ENCODE results near the gene E2F7.

DNA sequence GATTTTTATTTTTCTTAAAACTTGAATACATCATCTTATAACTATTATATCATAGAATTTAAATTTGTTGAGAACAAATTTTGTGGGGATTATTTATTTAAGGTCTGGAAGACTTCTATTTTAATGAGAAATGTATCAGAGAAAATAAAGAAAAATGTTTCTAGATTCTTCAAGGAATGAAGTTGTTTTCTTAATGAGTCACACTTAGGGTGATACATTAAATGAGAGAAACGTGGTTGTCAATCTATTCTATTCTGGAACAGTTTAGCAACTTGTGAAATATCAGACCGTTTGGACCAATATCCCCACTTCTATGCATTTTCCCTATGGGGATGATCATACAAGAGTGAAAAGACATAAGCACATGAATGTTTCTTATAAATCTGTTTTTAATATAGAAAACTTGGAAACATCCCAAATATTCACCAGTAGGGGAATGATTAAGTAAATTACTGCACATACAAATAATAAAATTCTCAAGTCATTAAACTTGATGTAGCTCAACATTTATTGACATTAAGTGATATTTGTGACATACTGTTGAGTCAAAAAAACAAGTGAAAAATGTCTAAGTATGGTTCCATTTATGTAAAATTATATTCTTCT, 88.5 kb downstream of the E2F7 start:
- TF ChIP-seq, protein P1, sequence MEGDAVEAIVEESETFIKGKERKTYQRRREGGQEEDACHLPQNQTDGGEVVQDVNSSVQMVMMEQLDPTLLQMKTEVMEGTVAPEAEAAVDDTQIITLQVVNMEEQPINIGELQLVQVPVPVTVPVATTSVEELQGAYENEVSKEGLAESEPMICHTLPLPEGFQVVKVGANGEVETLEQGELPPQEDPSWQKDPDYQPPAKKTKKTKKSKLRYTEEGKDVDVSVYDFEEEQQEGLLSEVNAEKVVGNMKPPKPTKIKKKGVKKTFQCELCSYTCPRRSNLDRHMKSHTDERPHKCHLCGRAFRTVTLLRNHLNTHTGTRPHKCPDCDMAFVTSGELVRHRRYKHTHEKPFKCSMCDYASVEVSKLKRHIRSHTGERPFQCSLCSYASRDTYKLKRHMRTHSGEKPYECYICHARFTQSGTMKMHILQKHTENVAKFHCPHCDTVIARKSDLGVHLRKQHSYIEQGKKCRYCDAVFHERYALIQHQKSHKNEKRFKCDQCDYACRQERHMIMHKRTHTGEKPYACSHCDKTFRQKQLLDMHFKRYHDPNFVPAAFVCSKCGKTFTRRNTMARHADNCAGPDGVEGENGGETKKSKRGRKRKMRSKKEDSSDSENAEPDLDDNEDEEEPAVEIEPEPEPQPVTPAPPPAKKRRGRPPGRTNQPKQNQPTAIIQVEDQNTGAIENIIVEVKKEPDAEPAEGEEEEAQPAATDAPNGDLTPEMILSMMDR (IDR thresholded peaks at IDR 0.05), result no peak
- no peak for TF ChIP-seq POLR2AphosphoS5 (IDR thresholded peaks at IDR 0.05; ENCODE audit: low read depth, low read length)

All from Panc1 (cell line).